Measurements from ENCODE around the gene FRAS1.

- TF ChIP-seq CTCF (IDR thresholded peaks at IDR 0.05; ENCODE audit: borderline replicate concordance, extremely low read depth, low read length, poor library complexity, severe bottlenecking) (no peak), EZH2 (IDR thresholded peaks at IDR 0.05; ENCODE audit: borderline replicate concordance, low read depth, low read length, severe bottlenecking) (no peak)
These were observed 499.5 kb downstream of the FRAS1 start for GRCh38 chr4:78556665-78557064.

All from DND-41 (cell line).